HepG2 (cell line): ENCODE measurements around the gene HSPB7.

Experiments used
- ARID5B ChIP-seq: IDR thresholded peaks from 2 replicates; pipeline ENCODE4 v1.4.0; 2020; ENCODE audit warnings: mild to moderate bottlenecking, missing genetic modification reagents
- CREB1 ChIP-seq, 2 experiments: fragments of 450-650 bp in 1 of 2; IDR thresholded peaks; 2 replicates each; pipeline ENCODE4 v1.6.1; 2016 to 2017; ENCODE audit warnings: control low read depth in 1 of 2, mild to moderate bottlenecking in 1 of 2, missing compliant biosample characterization in 1 of 2, missing genetic modification characterization in 1 of 2
- CREM ChIP-seq, 2 experiments: sonication (generic) in 1 of 2; formaldehyde crosslinking in 1 of 2; IDR thresholded peaks; 2 replicates each; pipeline versions ENCODE4 v1.4.0 to v1.6.1; 2016 to 2020; ENCODE audit warnings: antibody characterized with exemption in 1 of 2, mild to moderate bottlenecking in 1 of 2, missing genetic modification reagents in 1 of 2
- CTCF ChIP-seq: sonication (generic); formaldehyde crosslinking; IDR thresholded peaks from 2 replicates; pipeline ENCODE4 v1.5.0; 2020; ENCODE audit warnings: mild to moderate bottlenecking, missing genetic modification reagents, moderate library complexity
- ELF4 ChIP-seq: sonication (generic); formaldehyde crosslinking; IDR thresholded peaks from 2 replicates; pipeline ENCODE4 v1.5.0; 2020; ENCODE audit warnings: missing genetic modification reagents, mild to moderate bottlenecking, moderate library complexity, borderline replicate concordance
- NONO ChIP-seq, 2 experiments: fragments of 450-650 bp in 1 of 2; sonication (generic) in 1 of 2; formaldehyde crosslinking in 1 of 2; IDR thresholded peaks in 1 of 2; conservative IDR thresholded peaks in 1 of 2; 2 replicates each; pipeline versions ENCODE4 v1.6.1 to v1.8.0; 2017 to 2022; ENCODE audit warnings: mild to moderate bottlenecking in 1 of 2, missing genetic modification reagents in 1 of 2, moderate library complexity in 1 of 2
- PRMT3 ChIP-seq: sonication (generic); formaldehyde crosslinking; IDR thresholded peaks from 2 replicates; pipeline ENCODE4 v1.8.1; 2022; ENCODE audit warnings: low read depth, mild to moderate bottlenecking, moderate library complexity, missing genetic modification reagents, borderline replicate concordance
- RCOR2 ChIP-seq: IDR thresholded peaks from 2 replicates; pipeline ENCODE4 v1.6.1; 2016; ENCODE audit warnings: missing biosample characterization, missing genetic modification reagents
- TAF1 ChIP-seq: sonication (generic); formaldehyde crosslinking; IDR thresholded peaks from 2 replicates; pipeline ENCODE4 v1.4.0; 2020; ENCODE audit warnings: missing genetic modification reagents
- TCF7 ChIP-seq: sonication (generic); IDR thresholded peaks from 2 replicates; pipeline ENCODE4 v1.6.1; 2016; ENCODE audit warnings: antibody characterized with exemption, low read depth
- ZNF318 ChIP-seq: sonication (generic); formaldehyde crosslinking; IDR thresholded peaks from 2 replicates; pipeline ENCODE4 v1.4.0; 2020; ENCODE audit warnings: mild to moderate bottlenecking, missing genetic modification reagents
- ZNF503 ChIP-seq: sonication (generic); formaldehyde crosslinking; IDR thresholded peaks from 2 replicates; pipeline ENCODE4 v1.4.0; 2020; ENCODE audit warnings: missing genetic modification reagents
- ZNF564 ChIP-seq: sonication (generic); formaldehyde crosslinking; IDR thresholded peaks from 2 replicates; pipeline ENCODE4 v1.8.1; 2023; ENCODE audit warnings: mild to moderate bottlenecking, missing genetic modification reagents

GRCh38 chr1:16006010-16006409 is 11.8 kb downstream of the HSPB7 start:
- TF ChIP-seq ZNF503 (CRISPR knock-in tag) (no peak), TCF7 (no peak), PRMT3 (no peak), CTCF (CRISPR knock-in tag) (no peak), ELF4 (no peak), CREM (IDR thresholded peaks at IDR 0.05) (no peak), CREM (CRISPR knock-in tag; IDR thresholded peaks at IDR 0.05) (no peak), ZNF318 (no peak), ARID5B (CRISPR knock-in tag) (no peak), ZNF564 (no peak), NONO (IDR thresholded peaks at IDR 0.05) (no peak), NONO (CRISPR knock-in tag; conservative IDR thresholded peaks at IDR 0.05) (no peak), RCOR2 (no peak), CREB1 (IDR thresholded peaks at IDR 0.05) (no peak), CREB1 (CRISPR knock-in tag; IDR thresholded peaks at IDR 0.05) (no peak), TAF1 (CRISPR knock-in tag) (no peak)
